ENCODE results near the gene GTF2H1.

GTF2H1 gene

DNA sequence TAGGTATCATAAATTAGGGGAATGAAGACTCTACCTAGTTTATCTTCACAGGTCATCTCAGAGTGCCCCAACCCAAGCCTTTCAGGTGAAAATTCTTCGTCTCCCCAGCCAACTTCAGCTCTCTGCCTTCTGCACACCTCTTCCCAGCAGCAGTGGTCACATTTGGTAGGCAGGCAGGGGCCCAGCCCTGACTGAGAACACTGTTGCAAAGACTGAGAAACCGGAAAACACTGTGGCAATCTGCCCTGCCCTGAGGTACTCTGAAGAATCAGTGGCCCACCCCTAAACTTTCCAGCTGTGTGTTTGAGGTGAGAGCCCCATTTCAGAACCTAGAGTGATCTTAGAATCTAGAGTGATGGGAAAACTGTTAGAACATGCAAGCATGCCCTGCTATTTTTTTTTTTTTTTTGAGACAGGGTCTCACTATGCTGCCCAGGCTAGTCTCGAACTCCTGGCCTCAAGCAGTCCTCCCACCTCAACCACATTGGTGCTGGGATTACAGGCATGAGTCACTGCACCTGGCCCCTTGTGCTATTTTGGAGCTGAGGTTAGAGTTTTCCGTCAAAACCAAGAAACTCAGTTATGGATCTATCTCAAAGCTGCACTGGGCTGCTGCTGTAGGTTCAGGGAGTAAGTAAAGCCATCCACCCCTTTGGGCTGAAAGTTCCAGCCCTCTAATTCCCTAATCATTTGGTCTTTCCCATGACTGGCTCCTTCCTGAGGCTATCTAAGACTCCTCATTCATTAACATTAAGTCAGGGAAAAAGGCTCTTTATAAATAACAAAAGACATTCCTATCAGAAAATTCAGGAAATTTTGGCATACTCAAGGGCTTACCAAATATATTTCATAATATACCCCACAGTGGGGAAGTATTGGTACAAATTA lies 70.3 kb downstream of the GTF2H1 start:
- H2AFZ ChIP-seq (ENCODE audit: low read depth, low read length) = no peak overlapping the region
- no peak overlapping the region for H3K4ac ChIP-seq (ENCODE audit: low read depth in 1 of 2, low read length in 2 of 2)
- H3K27me3 ChIP-seq (ENCODE audit: control insufficient read depth in 1 of 2, insufficient read depth in 1 of 2, low read length in 2 of 2) = no peaks in the 10 kb centered on the region
- peaks cover 19% of the 10 kb centered on the region for H3K4me1 ChIP-seq (ENCODE audit: control insufficient read depth, insufficient read depth, low read depth, low read length)
- no peak overlapping the region for H2BK12ac ChIP-seq (ENCODE audit: low read length in 2 of 2)
- no peak overlapping the region for H3K14ac ChIP-seq (ENCODE audit: low read length in 2 of 2)
- H3K9ac ChIP-seq (ENCODE audit: low read length) = no peak overlapping the region
- no peaks in the 10 kb centered on the region for H3K9me3 ChIP-seq (ENCODE audit: control insufficient read depth, low read length)
- no peak overlapping the region for H4K91ac ChIP-seq (ENCODE audit: low read length)
- H3K36me3 ChIP-seq (ENCODE audit: control insufficient read depth in 1 of 2, insufficient read depth in 2 of 2, low read depth in 1 of 2, low read length in 2 of 2) = peaks cover 0 to 15% of the 10 kb centered on the region in 2 experiments
- H3K4me2 ChIP-seq (ENCODE audit: low read length, poor library complexity, severe bottlenecking) = no peak overlapping the region
- H3K4me3 ChIP-seq (ENCODE audit: insufficient read depth in 1 of 2, low read depth in 1 of 2, low read length in 2 of 2) = no peak overlapping the region
- no peak overlapping the region for H2AK5ac ChIP-seq (ENCODE audit: low read length, severe bottlenecking)
- no peak overlapping the region for H3K18ac ChIP-seq (ENCODE audit: low read depth in 1 of 2, low read length in 2 of 2)
- DNase-seq = no peak
- no peak overlapping the region for H2BK120ac ChIP-seq (ENCODE audit: low read depth, low read length)
- H3K27ac ChIP-seq (ENCODE audit: low read length, poor library complexity, severe bottlenecking) = no peak overlapping the region
- H2BK5ac ChIP-seq (ENCODE audit: low read depth, low read length, poor library complexity, severe bottlenecking) = no peak overlapping the region
- no peak overlapping the region for H4K8ac ChIP-seq (ENCODE audit: low read length)
- H3K79me1 ChIP-seq (replicated peaks; ENCODE audit: low read length, poor library complexity, severe bottlenecking) = peaks cover 1% of the 10 kb centered on the region
- WGBS = 99% methylated on average over 3 of the region's 4 CpGs
- no peak overlapping the region for H2BK15ac ChIP-seq (ENCODE audit: low read depth, poor library complexity, severe bottlenecking)
- H3K23ac ChIP-seq (ENCODE audit: low read length in 2 of 2) = peak overlapping the region in 1 of 2 experiments; percentile 38

DNA sequence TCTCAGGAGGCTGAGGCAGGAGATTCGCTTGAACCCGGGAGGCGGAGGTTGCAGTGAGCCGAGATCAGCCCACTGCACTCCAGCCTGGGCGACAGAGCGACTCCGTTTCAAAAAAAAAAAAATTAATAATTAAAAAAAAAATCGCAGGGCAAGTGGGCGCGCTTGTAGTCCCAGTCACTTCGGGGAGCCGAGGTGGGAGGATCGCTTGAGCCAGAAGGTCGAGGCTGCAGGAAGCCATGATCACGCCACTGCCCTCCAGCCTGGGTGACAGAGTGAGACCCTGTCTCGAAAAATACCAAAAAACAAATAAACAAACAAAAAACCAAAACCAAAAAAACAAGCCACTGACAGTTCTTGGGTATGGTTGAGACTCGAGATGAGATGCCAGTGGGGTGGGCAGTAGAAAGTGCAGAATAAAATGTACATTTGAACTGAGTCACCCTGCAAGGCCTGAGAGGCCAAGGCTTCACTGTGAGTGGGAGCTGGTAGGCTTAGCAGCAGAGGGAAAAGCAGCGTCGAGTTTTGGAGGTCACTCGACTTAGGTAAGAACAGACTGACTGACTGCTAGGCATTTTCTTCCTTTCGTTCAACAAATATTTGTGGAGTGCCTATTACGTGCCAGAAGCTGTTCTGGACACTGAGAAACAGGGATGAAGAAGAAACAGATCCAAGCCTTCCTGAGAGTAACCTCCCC lies 71.4 kb downstream of the GTF2H1 start:
- Histone ChIP-seq H3K4ac (ENCODE audit: low read depth in 1 of 2, low read length in 2 of 2) (peak overlapping the region in 1 of 2 experiments; percentile 57), H3K27ac (ENCODE audit: low read length, poor library complexity, severe bottlenecking) (peak overlapping the region; percentile 50), H3K4me3 (ENCODE audit: insufficient read depth in 1 of 2, low read depth in 1 of 2, low read length in 2 of 2) (peak overlapping the region in 1 of 2 experiments; percentile 100), H2AFZ (ENCODE audit: low read depth, low read length) (no peak overlapping the region), H3K18ac (ENCODE audit: low read depth in 1 of 2, low read length in 2 of 2) (peak overlapping the region in 1 of 2 experiments; percentile 87), H3K9ac (ENCODE audit: low read length) (peak overlapping the region; percentile 85), H3K36me3 (ENCODE audit: control insufficient read depth in 1 of 2, insufficient read depth in 2 of 2, low read depth in 1 of 2, low read length in 2 of 2) (peaks cover 5 to 26% of the 10 kb centered on the region in 2 experiments), H2AK5ac (ENCODE audit: low read length, severe bottlenecking) (no peak overlapping the region), H3K4me1 (ENCODE audit: control insufficient read depth, insufficient read depth, low read depth, low read length) (peaks cover 19% of the 10 kb centered on the region), H3K79me1 (replicated peaks; ENCODE audit: low read length, poor library complexity, severe bottlenecking) (peaks cover 1% of the 10 kb centered on the region), H3K4me2 (ENCODE audit: low read length, poor library complexity, severe bottlenecking) (peak overlapping the region; percentile 25), H3K27me3 (ENCODE audit: control insufficient read depth in 1 of 2, insufficient read depth in 1 of 2, low read length in 2 of 2) (no peaks in the 10 kb centered on the region), H3K23ac (ENCODE audit: low read length in 2 of 2) (no peak overlapping the region), H4K8ac (ENCODE audit: low read length) (no peak overlapping the region), H4K91ac (ENCODE audit: low read length) (no peak overlapping the region), H3K9me3 (ENCODE audit: control insufficient read depth, low read length) (no peaks in the 10 kb centered on the region), H2BK5ac (ENCODE audit: low read depth, low read length, poor library complexity, severe bottlenecking) (no peak overlapping the region), H2BK15ac (ENCODE audit: low read depth, poor library complexity, severe bottlenecking) (no peak overlapping the region), H2BK12ac (ENCODE audit: low read length in 2 of 2) (peak overlapping the region in 1 of 2 experiments; percentile 93), H2BK120ac (ENCODE audit: low read depth, low read length) (peak overlapping the region; percentile 37), H3K14ac (ENCODE audit: low read length in 2 of 2) (no peak overlapping the region)
- WGBS = 87% methylated on average over 20 of the region's 22 CpGs
- no peak for DNase-seq

DNA sequence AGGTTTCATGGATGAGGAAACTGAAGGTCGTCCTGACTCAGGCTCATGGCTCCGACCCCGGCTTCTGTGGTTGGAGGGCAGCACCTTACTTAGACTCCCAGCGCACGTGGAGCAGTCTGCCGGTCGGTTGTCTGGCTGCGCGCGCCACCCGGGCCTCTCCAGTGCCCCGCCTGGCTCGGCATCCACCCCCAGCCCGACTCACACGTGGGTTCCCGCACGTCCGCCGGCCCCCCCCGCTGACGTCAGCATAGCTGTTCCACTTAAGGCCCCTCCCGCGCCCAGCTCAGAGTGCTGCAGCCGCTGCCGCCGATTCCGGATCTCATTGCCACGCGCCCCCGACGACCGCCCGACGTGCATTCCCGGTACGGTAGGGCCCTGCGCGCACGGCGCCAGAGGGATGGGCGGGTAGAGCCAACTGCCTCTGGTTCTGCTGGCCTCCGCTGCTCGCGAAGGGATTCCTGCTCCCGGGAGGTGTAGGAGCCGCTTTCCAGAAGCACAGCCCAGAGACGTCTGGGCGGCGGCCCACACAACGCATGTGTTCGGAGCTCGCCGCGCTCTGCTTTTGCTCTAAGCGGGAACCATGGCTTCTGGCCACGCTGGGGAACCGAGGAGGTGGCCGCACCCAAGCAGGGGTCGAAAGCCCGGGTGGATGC lies 72.0 kb downstream of the GTF2H1 start, which contains the start of gene LDHA:
LDHA (plus strand) TSS at position 289 of the 653 bp plus-strand sequence. CDS start 2,280 bp downstream, outside the sequence.
- Histone ChIP-seq H3K36me3 (ENCODE audit: control insufficient read depth in 1 of 2, insufficient read depth in 2 of 2, low read depth in 1 of 2, low read length in 2 of 2) (peaks cover 6 to 32% of the 10 kb centered on the region in 2 experiments), H2BK5ac (ENCODE audit: low read depth, low read length, poor library complexity, severe bottlenecking) (peak within 1 kb of the TSS; percentile 53), H3K27me3 (ENCODE audit: control insufficient read depth in 1 of 2, insufficient read depth in 1 of 2, low read length in 2 of 2) (no peaks in the 10 kb centered on the region), H2AK5ac (ENCODE audit: low read length, severe bottlenecking) (peak within 1 kb of the TSS; percentile 23), H3K4me1 (ENCODE audit: control insufficient read depth, insufficient read depth, low read depth, low read length) (peaks cover 17% of the 10 kb centered on the region), H4K91ac (ENCODE audit: low read length) (peak within 1 kb of the TSS; percentile 74), H3K9ac (ENCODE audit: low read length) (peak within 1 kb of the TSS; percentile 99), H2BK15ac (ENCODE audit: low read depth, poor library complexity, severe bottlenecking) (peak within 1 kb of the TSS; percentile 98), H3K4me2 (ENCODE audit: low read length, poor library complexity, severe bottlenecking) (peak within 1 kb of the TSS; percentile 36), H2AFZ (ENCODE audit: low read depth, low read length) (no peak within 1 kb of the TSS), H3K18ac (ENCODE audit: low read depth in 1 of 2, low read length in 2 of 2) (peak within 1 kb of the TSS; percentile 97 to 99), H2BK12ac (ENCODE audit: low read length in 2 of 2) (peak within 1 kb of the TSS; percentile 71 to 93), H3K79me1 (replicated peaks; ENCODE audit: low read length, poor library complexity, severe bottlenecking) (peaks cover 1% of the 10 kb centered on the region), H3K23ac (ENCODE audit: low read length in 2 of 2) (peak within 1 kb of the TSS; percentile 68 to 96), H3K27ac (ENCODE audit: low read length, poor library complexity, severe bottlenecking) (peak within 1 kb of the TSS; percentile 90), H3K14ac (ENCODE audit: low read length in 2 of 2) (peak within 1 kb of the TSS in 1 of 2 experiments; percentile 98), H2BK120ac (ENCODE audit: low read depth, low read length) (peak within 1 kb of the TSS; percentile 44), H4K8ac (ENCODE audit: low read length) (peak within 1 kb of the TSS; percentile 92), H3K4ac (ENCODE audit: low read depth in 1 of 2, low read length in 2 of 2) (peak within 1 kb of the TSS; percentile 69 to 98), H3K9me3 (ENCODE audit: control insufficient read depth, low read length) (no peaks in the 10 kb centered on the region), H3K4me3 (ENCODE audit: insufficient read depth in 1 of 2, low read depth in 1 of 2, low read length in 2 of 2) (peak within 1 kb of the TSS; percentile 62 to 100)
- WGBS = 17% methylated on average over 60 of the region's 60 CpGs
- DNase-seq = peak; percentile 96

Data from mesenchymal stem cell (in vitro differentiated cells and primary cell).